ENCODE data around the gene SLC22A12. TPM values are rescaled to one million over a fixed set of nuclear protein-coding genes. Genes with fewer than 3 reads are reported as not detected.

Gene SLC22A12
- total RNA-seq, 4 donors from 2014 or later: not detected

GRCh38 chr11:64564947-64565889 is 25.8 kb upstream of the SLC22A12 start:
- TF ChIP-seq EP300 (IDR thresholded peaks at IDR 0.05; ENCODE audit: low read depth) (no peak), CTCF (IDR thresholded peaks at IDR 0.05) (no peak), POLR2A (IDR thresholded peaks at IDR 0.05) (no peak), POLR2AphosphoS5 (IDR thresholded peaks at IDR 0.05) (no peak)
- intact Hi-C loops (cut with DNase I; ENCODE audit: low total_unique reads) (no loop called here), in situ Hi-C loops (cut with MboI; ENCODE audit: low pct_ligation_motif_present in 1 of 4, low pct_unique_long_range_greater_than_20kb in 1 of 4, low sequenced_read_pairs in 3 of 4) (no loop called here)
- H3K4me3 ChIP-seq: no peak overlapping the region
- peaks cover 0 to 12% (median 0%) of the 10 kb centered on the region in 4 donors for H3K4me1 ChIP-seq
- H3K27ac ChIP-seq: no peak overlapping the region
- no peaks in the 10 kb centered on the region for H3K27me3 ChIP-seq
- H3K36me3 ChIP-seq: no peaks in the 10 kb centered on the region
- WGBS, 2 donors (ENCODE audit: low coverage in 1 of 2): 50 to 87% methylated on average over 1 to 24 of the region's 24 CpGs
- DNase-seq: no peak
- no peaks in the 10 kb centered on the region for H3K9me3 ChIP-seq

GRCh38 chr11:64566042-64566914 is 24.7 kb upstream of the SLC22A12 start:
- peaks cover 0 to 12% (median 0%) of the 10 kb centered on the region in 4 donors for H3K4me1 ChIP-seq
- no peak overlapping the region for H3K4me3 ChIP-seq
- 15 to 35% methylated on average over 5 to 18 of the region's 18 CpGs for WGBS, 2 donors (ENCODE audit: low coverage in 1 of 2)
- TF ChIP-seq POLR2AphosphoS5 (IDR thresholded peaks at IDR 0.05) (no peak), EP300 (IDR thresholded peaks at IDR 0.05; ENCODE audit: low read depth) (no peak), CTCF (IDR thresholded peaks at IDR 0.05) (no peak), POLR2A (IDR thresholded peaks at IDR 0.05) (no peak)
- H3K9me3 ChIP-seq: no peaks in the 10 kb centered on the region
- intact Hi-C loops (cut with DNase I; ENCODE audit: low total_unique reads): no loop called here
- no peak overlapping the region for H3K27ac ChIP-seq
- in situ Hi-C loops (cut with MboI; ENCODE audit: low pct_ligation_motif_present in 1 of 4, low pct_unique_long_range_greater_than_20kb in 1 of 4, low sequenced_read_pairs in 3 of 4): no loop called here
- DNase-seq: peak; percentile 65
- no peaks in the 10 kb centered on the region for H3K36me3 ChIP-seq
- H3K27me3 ChIP-seq: no peaks in the 10 kb centered on the region

- Histone ChIP-seq H3K4me1 (peaks cover 0 to 19% (median 0%) of the 10 kb centered on the region in 4 donors), H3K27me3 (no peaks in the 10 kb centered on the region), H3K36me3 (no peaks in the 10 kb centered on the region), H3K9me3 (no peaks in the 10 kb centered on the region), H3K27ac (no peak overlapping the region), H3K4me3 (no peak overlapping the region)
- no peak for DNase-seq
- intact Hi-C loops (cut with DNase I; ENCODE audit: low total_unique reads) (no loop called here), in situ Hi-C loops (cut with MboI; ENCODE audit: low pct_ligation_motif_present in 1 of 4, low pct_unique_long_range_greater_than_20kb in 1 of 4, low sequenced_read_pairs in 3 of 4) (no loop called here)
- no peak for TF ChIP-seq POLR2A (IDR thresholded peaks at IDR 0.05)
- no peak for TF ChIP-seq POLR2AphosphoS5 (IDR thresholded peaks at IDR 0.05)
- TF ChIP-seq EP300 (IDR thresholded peaks at IDR 0.05; ENCODE audit: low read depth): no peak
- TF ChIP-seq CTCF (IDR thresholded peaks at IDR 0.05): no peak
- 82% methylated on average over 30 of the region's 30 CpGs; no CpG with 5 or more reads in 1 of the 2 donors for WGBS, 2 donors (ENCODE audit: low coverage in 1 of 2)
These were observed 23.8 kb upstream of the SLC22A12 start for GRCh38 chr11:64566915-64567891.

All from transverse colon (tissue), 4 donors.